ENCODE measurements around the gene NRG3.

- TF ChIP-seq, protein P1, sequence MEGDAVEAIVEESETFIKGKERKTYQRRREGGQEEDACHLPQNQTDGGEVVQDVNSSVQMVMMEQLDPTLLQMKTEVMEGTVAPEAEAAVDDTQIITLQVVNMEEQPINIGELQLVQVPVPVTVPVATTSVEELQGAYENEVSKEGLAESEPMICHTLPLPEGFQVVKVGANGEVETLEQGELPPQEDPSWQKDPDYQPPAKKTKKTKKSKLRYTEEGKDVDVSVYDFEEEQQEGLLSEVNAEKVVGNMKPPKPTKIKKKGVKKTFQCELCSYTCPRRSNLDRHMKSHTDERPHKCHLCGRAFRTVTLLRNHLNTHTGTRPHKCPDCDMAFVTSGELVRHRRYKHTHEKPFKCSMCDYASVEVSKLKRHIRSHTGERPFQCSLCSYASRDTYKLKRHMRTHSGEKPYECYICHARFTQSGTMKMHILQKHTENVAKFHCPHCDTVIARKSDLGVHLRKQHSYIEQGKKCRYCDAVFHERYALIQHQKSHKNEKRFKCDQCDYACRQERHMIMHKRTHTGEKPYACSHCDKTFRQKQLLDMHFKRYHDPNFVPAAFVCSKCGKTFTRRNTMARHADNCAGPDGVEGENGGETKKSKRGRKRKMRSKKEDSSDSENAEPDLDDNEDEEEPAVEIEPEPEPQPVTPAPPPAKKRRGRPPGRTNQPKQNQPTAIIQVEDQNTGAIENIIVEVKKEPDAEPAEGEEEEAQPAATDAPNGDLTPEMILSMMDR (IDR thresholded peaks at IDR 0.05): no peak
- TF ChIP-seq POLR2A (IDR thresholded peaks at IDR 0.05): no peak
These were observed 78.4 kb downstream of the NRG3 start for GRCh38 chr10:81953420-81953819.
